Measurements from ENCODE around the gene CHRM4. TPM values are rescaled to one million over a fixed set of nuclear protein-coding genes. Genes with fewer than 3 reads are reported as not detected.

CHRM4 gene
- total RNA-seq, 1 donor from 2014 or later = 0.42 TPM

GRCh38 chr11:46388619-46389449 lies 2.7 kb downstream of the CHRM4 start:
- TF ChIP-seq, protein P1, sequence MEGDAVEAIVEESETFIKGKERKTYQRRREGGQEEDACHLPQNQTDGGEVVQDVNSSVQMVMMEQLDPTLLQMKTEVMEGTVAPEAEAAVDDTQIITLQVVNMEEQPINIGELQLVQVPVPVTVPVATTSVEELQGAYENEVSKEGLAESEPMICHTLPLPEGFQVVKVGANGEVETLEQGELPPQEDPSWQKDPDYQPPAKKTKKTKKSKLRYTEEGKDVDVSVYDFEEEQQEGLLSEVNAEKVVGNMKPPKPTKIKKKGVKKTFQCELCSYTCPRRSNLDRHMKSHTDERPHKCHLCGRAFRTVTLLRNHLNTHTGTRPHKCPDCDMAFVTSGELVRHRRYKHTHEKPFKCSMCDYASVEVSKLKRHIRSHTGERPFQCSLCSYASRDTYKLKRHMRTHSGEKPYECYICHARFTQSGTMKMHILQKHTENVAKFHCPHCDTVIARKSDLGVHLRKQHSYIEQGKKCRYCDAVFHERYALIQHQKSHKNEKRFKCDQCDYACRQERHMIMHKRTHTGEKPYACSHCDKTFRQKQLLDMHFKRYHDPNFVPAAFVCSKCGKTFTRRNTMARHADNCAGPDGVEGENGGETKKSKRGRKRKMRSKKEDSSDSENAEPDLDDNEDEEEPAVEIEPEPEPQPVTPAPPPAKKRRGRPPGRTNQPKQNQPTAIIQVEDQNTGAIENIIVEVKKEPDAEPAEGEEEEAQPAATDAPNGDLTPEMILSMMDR (IDR thresholded peaks at IDR 0.05) = no peak
- Mint-ChIP-seq H3K9me3 (ENCODE audit: low read depth) (no peaks in the 10 kb centered on the region), H3K4me1 (ENCODE audit: low read depth) (peaks cover 32% of the 10 kb centered on the region), H3K27me3 (ENCODE audit: low read depth) (peaks cover 15% of the 10 kb centered on the region), H3K4me3 (ENCODE audit: unreplicated experiment) (peak overlapping the region; percentile 68), H3K36me3 (ENCODE audit: low read depth) (no peaks in the 10 kb centered on the region), H3K27ac (ENCODE audit: unreplicated experiment) (no peak overlapping the region)
- DNase-seq (ENCODE audit: low spot score) = no peak

DNA sequence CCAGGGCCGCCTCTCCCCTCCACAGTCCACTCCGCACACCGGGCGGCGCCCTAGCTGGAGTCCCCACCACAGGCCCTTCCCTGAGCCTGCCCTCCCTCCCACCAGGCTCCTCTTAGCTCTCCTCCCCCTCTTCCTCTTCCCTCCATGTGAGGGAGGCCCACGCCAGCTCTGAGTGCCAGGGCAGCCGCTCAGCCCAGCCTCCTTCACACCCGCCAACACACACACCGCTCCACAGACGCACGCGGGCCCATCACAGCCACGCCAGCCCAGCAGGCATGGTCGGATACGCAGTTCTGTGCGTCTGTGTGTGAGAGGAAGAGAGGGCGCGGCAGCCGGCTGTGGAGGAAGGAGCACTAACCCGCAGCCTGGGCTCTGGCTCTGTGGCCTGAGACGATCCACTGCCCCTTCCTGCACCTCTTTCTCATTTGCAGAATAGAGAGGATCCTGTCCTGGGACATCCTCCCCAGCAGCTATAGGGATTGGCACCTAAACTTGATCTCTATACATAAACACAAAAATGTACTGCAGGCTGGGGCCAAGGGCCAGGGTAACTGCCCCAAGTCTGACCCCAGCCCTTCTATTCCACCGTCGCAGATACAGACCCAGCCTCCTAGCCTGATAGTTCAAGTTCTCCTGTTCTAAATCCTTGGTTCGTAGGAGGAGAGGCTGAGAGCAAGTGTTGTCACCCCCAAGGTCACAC lies 3.5 kb downstream of the CHRM4 start:
- Mint-ChIP-seq H3K27ac (ENCODE audit: unreplicated experiment) (no peak overlapping the region), H3K4me3 (ENCODE audit: unreplicated experiment) (no peak overlapping the region), H3K9me3 (ENCODE audit: low read depth) (no peaks in the 10 kb centered on the region), H3K4me1 (ENCODE audit: low read depth) (peaks cover 30% of the 10 kb centered on the region), H3K27me3 (ENCODE audit: low read depth) (peaks cover 15% of the 10 kb centered on the region), H3K36me3 (ENCODE audit: low read depth) (no peaks in the 10 kb centered on the region)
- TF ChIP-seq, protein P1 (IDR thresholded peaks at IDR 0.05) = no peak
- DNase-seq (ENCODE audit: low spot score) = peak; percentile 88

- Mint-ChIP-seq H3K27me3 (ENCODE audit: low read depth) (peaks cover 15% of the 10 kb centered on the region), H3K4me1 (ENCODE audit: low read depth) (peaks cover 24% of the 10 kb centered on the region), H3K36me3 (ENCODE audit: low read depth) (no peaks in the 10 kb centered on the region), H3K4me3 (ENCODE audit: unreplicated experiment) (no peak overlapping the region), H3K9me3 (ENCODE audit: low read depth) (no peaks in the 10 kb centered on the region), H3K27ac (ENCODE audit: unreplicated experiment) (no peak overlapping the region)
- no peak for DNase-seq (ENCODE audit: low spot score)
- TF ChIP-seq, protein P1 (IDR thresholded peaks at IDR 0.05) = no peak
These were observed 4.1 kb downstream of the CHRM4 start for GRCh38 chr11:46387456-46387855.

GRCh38 chr11:46386674-46387073 lies 4.9 kb downstream of the CHRM4 start:
- Mint-ChIP-seq H3K36me3 (ENCODE audit: low read depth) (no peaks in the 10 kb centered on the region), H3K27ac (ENCODE audit: unreplicated experiment) (no peak overlapping the region), H3K4me1 (ENCODE audit: low read depth) (peaks cover 30% of the 10 kb centered on the region), H3K9me3 (ENCODE audit: low read depth) (no peaks in the 10 kb centered on the region), H3K4me3 (ENCODE audit: unreplicated experiment) (no peak overlapping the region), H3K27me3 (ENCODE audit: low read depth) (peaks cover 15% of the 10 kb centered on the region)
- DNase-seq (ENCODE audit: low spot score) = no peak
- TF ChIP-seq, protein P1 (IDR thresholded peaks at IDR 0.05) = no peak

DNA sequence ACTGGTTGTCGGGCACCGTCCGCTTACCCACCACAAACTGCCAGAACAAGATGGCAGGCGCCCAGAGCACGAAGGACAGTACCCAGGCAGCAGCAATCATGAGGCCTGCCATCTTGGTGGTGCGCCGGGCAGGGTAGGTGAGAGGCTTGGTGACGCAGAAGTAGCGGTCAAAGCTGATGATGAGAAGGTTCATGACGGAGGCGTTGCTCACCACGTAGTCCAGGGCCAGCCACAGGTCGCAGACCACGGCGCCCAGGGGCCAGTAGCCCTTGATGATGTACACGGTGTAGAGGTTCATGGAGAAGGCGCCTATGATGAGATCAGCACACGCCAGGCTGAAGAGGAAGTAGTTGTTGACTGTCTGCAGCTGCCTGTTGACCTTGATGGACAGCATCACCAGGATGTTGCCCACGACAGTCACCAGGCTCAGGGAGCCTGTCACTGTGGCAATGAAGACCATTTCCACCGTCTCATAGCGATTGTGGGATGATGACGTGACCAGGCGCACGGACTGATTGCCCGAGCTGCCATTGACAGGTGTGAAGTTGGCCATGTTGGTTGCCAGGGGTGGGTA lies 5.5 kb downstream of the CHRM4 start:
- Mint-ChIP-seq H3K27me3 (ENCODE audit: low read depth) (peaks cover 15% of the 10 kb centered on the region), H3K36me3 (ENCODE audit: low read depth) (no peaks in the 10 kb centered on the region), H3K9me3 (ENCODE audit: low read depth) (no peaks in the 10 kb centered on the region), H3K27ac (ENCODE audit: unreplicated experiment) (no peak overlapping the region), H3K4me3 (ENCODE audit: unreplicated experiment) (no peak overlapping the region), H3K4me1 (ENCODE audit: low read depth) (peaks cover 30% of the 10 kb centered on the region)
- TF ChIP-seq, protein P1 (IDR thresholded peaks at IDR 0.05) = no peak
- DNase-seq (ENCODE audit: low spot score) = no peak

Measured in chondrocyte (in vitro differentiated cells).